HG02981 (cell line): Measurements from ENCODE around the gene CT45A8.
"Not testable (repeated sequence)": the region's sequence is repeated elsewhere in the genome, so short reads cannot be mapped to it uniquely, and the experiment has no call there.

Source experiments
- ATAC-seq: cut with Tn5 transposase; IDR thresholded peaks from one replicate; pipeline ENCODE4 v1.9.1; 2021; ENCODE audit warnings: mild to moderate bottlenecking, moderate library complexity; ENCODE audit not compliant: unreplicated experiment

The CT45A8 gene

DNA sequence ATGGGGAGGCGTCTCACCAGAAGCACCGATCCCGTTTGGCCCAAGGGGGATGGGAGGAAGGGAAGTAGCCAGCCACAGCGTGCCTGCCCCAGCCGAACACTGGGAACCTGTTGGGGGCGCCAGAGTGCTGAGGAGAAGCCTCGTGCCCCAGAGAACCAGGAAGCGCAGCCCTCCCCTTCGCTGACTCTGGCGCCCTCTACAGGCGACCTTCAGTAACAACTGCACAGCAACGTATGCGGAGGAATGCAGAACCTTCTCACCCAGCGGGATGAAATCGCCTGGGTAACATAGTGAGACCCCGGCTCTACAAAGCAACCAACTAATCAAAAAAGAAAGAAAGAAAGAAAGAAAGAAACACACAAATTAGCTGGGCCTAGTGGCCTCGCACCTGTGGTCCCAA, at the start of gene CT45A8:
Gene CT45A8, minus strand, starts transcription at position 101 of the 400 bp plus-strand sequence. CDS start 3,755 bp downstream, outside the sequence.
- not testable (repeated sequence) for ATAC-seq

DNA sequence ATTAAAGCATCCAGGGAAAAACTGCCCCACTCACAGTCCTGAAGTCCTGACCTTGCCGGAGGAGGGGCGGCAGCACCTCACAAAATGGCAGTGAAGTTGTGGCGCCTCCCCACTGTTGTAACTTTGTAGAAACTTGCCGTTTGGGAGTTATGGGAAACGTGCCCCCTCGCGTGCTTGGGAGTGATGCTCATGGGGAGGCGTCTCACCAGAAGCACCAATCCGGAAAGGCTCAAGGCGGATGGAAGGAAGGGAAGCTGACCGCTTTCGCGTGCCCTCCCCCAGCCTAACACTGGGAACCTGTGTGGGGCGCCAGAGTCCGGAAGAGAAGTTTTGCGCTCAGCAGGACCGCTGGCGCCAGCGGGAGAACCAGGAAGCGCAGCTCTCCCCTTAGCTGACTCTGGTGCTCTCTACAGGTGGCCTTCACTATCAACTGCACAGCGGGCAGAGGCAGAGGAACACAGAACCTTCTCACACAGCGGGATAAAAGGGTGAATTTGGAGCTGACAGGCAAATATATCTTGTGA, 39.0 kb upstream of the CT45A8 start, which contains the start of the genes CT45A10 and SAGE1:
Gene CT45A10, minus strand, starts transcription at position 151 of the 524 bp plus-strand sequence. CDS start 8,100 bp downstream, outside the sequence.
Gene SAGE1, plus strand, starts transcription at position 423 of the 524 bp plus-strand sequence. CDS start 2,527 bp downstream, outside the sequence.
- ATAC-seq = no peak

DNA sequence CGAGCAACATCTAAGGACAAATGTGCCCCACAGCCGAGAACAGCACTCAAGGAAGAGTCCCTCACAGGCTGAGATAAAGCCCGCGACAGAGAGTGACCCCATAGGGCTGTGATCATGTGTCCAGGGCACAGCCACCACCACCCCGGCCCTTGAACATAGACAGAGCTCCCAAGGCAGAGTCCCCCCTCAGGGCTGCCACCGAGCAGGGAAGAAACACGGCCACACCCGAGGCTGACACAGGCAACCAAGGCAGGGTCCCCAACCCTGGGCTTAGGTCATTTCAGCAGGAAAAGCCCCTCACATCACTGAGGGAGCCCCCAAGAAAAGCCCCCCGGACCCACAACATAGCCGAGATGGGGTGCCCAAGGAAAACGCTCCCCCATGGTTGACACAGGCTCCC, 38.4 kb upstream of the CT45A8 start:
- no peak for ATAC-seq

DNA sequence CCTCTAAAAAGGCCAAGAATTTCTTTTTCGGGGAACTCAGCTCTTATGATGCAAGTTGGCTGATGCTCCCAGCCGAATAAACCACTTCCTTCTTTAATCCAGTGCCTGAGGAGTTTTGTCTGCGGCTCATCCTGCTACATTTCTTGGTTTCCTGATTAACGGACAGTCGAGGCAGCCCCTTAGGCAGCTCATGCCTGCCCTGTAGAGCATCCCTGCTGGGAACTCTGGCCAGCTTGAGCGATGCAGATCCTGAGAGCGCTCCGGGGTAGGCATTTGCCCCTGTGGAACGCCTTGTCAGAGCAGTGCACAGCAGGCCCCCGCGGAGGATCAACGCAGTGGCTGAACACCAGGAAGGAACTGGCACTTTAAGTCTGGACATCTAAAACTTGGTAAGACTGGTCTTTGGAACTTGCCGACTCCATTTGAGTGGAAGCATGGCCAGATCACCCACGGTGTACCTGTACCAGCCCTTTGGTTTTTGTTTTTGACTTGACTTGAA, 35.8 kb upstream of the CT45A8 start:
- no peak for ATAC-seq

GRCh38 chrX:135888976-135889375, 34.6 kb upstream of the CT45A8 start:
- ATAC-seq = not testable (repeated sequence)

DNA sequence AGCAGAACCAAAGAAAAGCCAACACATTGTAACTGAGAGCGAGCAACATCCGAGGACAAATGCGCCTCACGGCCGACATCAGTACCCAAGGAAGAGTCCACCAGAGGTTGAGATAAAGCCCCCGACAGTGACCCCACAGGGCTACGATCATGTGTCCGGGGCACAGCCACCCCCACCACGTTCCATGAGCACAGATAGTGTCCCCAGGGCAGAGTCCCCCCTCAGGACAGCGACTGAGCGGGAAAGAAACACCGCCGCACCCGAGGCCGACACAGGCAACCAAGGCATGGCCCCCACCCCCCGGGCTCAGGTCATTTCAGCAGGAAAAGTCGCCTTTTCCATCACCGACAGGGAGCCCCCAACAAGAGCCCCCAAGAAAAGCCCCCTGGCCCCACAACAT, 33.9 kb upstream of the CT45A8 start:
- ATAC-seq = not testable (repeated sequence)

DNA sequence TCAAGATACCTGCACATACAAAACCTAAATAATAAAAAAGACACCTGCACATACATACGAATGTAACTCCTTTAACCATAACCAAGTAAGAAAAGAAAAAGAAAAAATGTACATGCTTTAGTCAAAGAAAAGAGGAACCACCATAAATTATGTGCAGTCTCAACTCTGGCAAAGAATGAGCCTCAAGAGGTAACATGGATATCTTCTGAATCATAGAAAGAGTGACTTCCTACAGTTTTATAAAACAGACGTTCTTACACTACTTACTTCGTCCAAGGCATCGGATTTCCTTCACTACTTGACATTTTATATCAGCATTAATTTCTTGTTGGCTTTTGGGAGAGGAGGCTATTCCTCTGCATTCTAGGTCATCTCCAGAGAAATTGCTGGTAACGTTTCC, 28.4 kb upstream of the CT45A8 start:
- ATAC-seq = not testable (repeated sequence)

DNA sequence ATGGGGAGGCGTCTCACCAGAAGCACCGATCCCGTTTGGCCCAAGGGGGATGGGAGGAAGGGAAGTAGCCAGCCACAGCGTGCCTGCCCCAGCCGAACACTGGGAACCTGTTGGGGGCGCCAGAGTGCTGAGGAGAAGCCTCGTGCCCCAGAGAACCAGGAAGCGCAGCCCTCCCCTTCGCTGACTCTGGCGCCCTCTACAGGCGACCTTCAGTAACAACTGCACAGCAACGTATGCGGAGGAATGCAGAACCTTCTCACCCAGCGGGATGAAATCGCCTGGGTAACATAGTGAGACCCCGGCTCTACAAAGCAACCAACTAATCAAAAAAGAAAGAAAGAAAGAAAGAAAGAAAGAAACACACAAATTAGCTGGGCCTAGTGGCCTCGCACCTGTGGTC, 17.4 kb upstream of the CT45A8 start, which contains the start of gene CT45A9:
Gene CT45A9, minus strand, starts transcription at position 101 of the 400 bp plus-strand sequence. CDS start 3,751 bp downstream, outside the sequence.
- ATAC-seq = not testable (repeated sequence)

DNA sequence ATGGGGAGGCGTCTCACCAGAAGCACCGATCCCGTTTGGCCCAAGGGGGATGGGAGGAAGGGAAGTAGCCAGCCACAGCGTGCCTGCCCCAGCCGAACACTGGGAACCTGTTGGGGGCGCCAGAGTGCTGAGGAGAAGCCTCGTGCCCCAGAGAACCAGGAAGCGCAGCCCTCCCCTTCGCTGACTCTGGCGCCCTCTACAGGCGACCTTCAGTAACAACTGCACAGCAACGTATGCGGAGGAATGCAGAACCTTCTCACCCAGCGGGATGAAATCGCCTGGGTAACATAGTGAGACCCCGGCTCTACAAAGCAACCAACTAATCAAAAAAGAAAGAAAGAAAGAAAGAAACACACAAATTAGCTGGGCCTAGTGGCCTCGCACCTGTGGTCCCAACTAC, 17.2 kb downstream of the CT45A8 start, which contains the start of gene CT45A7:
Gene CT45A7, minus strand, starts transcription at position 101 of the 400 bp plus-strand sequence. CDS start 3,747 bp downstream, outside the sequence.
- ATAC-seq = not testable (repeated sequence)

DNA sequence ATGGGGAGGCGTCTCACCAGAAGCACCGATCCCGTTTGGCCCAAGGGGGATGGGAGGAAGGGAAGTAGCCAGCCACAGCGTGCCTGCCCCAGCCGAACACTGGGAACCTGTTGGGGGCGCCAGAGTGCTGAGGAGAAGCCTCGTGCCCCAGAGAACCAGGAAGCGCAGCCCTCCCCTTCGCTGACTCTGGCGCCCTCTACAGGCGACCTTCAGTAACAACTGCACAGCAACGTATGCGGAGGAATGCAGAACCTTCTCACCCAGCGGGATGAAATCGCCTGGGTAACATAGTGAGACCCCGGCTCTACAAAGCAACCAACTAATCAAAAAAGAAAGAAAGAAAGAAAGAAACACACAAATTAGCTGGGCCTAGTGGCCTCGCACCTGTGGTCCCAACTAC, 34.4 kb downstream of the CT45A8 start, which contains the start of gene CT45A2:
Gene CT45A2, minus strand, starts transcription at position 101 of the 400 bp plus-strand sequence. CDS start 3,747 bp downstream, outside the sequence.
- ATAC-seq = not testable (repeated sequence)

- not testable (repeated sequence) for ATAC-seq
Observed at GRCh38 chrX:135802687-135803086, 51.7 kb downstream of the CT45A8 start, which contains the start of gene CT45A6. Gene CT45A6 (minus strand): TSS chrX:135802787. CDS start chrX:135798993, 3,794 bp downstream.
